Measurements from ENCODE around the gene AMBP.

Gene AMBP

DNA sequence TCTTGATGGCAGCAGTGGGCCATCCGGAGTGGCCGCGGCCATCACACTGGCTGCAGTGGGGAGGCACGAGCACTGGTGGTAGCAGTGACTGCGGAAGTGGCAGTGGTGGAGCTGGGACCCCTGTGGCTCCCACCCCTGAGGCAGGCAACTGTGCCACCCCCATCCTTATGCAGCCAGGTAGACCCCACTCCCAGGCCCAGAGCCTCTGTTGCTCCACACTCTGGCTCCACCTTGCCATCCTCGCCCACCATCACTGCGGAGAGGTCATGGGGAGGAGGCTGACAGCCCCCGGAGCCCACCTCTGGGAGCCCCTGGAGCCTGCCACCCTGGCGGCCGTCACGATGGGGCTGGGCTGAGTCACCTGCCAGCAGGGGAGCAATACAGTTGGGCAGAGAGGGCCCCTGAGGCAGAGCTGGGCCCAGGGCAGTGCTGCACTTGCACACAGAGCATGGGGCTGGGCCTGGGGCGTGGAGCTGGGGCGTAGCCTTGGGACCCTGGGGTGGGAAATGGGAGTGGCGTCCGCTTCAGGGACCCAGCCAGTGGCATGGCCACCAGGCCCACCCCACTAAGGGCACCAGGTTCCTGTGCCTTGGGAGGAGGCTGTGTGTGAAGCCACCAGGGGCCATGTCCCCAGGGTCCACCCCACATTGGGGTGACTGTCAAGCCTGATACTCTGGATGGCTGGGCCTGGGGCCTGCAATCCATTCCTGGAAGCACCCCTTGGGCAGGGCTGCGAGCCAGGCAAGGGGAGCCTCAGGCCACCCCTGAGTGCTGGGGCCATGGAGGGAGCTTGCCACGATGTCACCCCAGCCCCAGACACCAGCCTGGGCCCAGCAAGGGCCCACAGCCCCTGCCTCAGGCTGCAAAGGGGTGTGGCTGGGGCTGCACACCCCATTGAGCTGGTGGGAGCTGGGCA is 7.7 kb downstream of the AMBP start:
- Histone ChIP-seq H3K27ac (ENCODE audit: low read length) (no peak overlapping the region), H3K4me1 (ENCODE audit: control insufficient read depth, insufficient read depth, low read length) (peaks cover 3% of the 10 kb centered on the region), H3K9me3 (ENCODE audit: control insufficient read depth in 2 of 2, low read length in 2 of 2) (no peaks in the 10 kb centered on the region), H3K36me3 (ENCODE audit: control insufficient read depth in 2 of 2, insufficient read depth in 2 of 2, low read length in 2 of 2) (no peaks in the 10 kb centered on the region), H3K4me3 (ENCODE audit: low read length in 2 of 2) (no peak overlapping the region), H3K9ac (ENCODE audit: low read length in 2 of 2) (no peak overlapping the region), H3K27me3 (ENCODE audit: control insufficient read depth in 1 of 2, insufficient read depth in 2 of 2, low read length in 2 of 2) (no peaks in the 10 kb centered on the region)

GRCh38 chr9:114069476-114070187 is 8.5 kb downstream of the AMBP start:
- Histone ChIP-seq H3K4me1 (ENCODE audit: control insufficient read depth, insufficient read depth, low read length) (peaks cover 3% of the 10 kb centered on the region), H3K9me3 (ENCODE audit: control insufficient read depth in 2 of 2, low read length in 2 of 2) (no peaks in the 10 kb centered on the region), H3K4me3 (ENCODE audit: low read length in 2 of 2) (no peak overlapping the region), H3K27me3 (ENCODE audit: control insufficient read depth in 1 of 2, insufficient read depth in 2 of 2, low read length in 2 of 2) (no peaks in the 10 kb centered on the region), H3K9ac (ENCODE audit: low read length in 2 of 2) (no peak overlapping the region), H3K27ac (ENCODE audit: low read length) (no peak overlapping the region), H3K36me3 (ENCODE audit: control insufficient read depth in 2 of 2, insufficient read depth in 2 of 2, low read length in 2 of 2) (no peaks in the 10 kb centered on the region)

DNA sequence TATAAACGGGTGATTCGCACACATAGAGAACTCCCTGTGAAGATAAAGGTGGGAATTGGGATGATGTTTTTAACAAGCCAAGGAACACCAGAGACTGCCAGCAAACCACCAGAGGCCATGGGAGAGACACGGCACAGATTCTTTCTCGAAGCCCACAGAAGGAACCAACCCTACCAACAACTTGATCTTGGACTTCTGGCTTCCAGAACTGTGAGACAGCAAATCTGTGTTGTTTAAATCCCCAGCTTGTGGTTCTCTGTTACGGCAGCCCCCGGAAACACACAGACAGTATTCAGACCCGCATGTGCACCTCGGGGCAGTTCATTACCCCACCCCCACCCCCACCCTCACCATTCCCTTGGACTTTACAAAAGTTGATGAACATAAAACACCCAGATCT is 12.8 kb downstream of the AMBP start:
- H3K36me3 ChIP-seq (ENCODE audit: control insufficient read depth in 2 of 2, insufficient read depth in 2 of 2, low read length in 2 of 2): no peaks in the 10 kb centered on the region
- H3K27me3 ChIP-seq (ENCODE audit: control insufficient read depth in 1 of 2, insufficient read depth in 2 of 2, low read length in 2 of 2): peaks cover 0 to 3% of the 10 kb centered on the region in 2 donors
- no peak overlapping the region for H3K4me3 ChIP-seq (ENCODE audit: low read length in 2 of 2)
- no peak overlapping the region for H3K9ac ChIP-seq (ENCODE audit: low read length in 2 of 2)
- no peaks in the 10 kb centered on the region for H3K4me1 ChIP-seq (ENCODE audit: control insufficient read depth, insufficient read depth, low read length)
- H3K9me3 ChIP-seq (ENCODE audit: control insufficient read depth in 2 of 2, low read length in 2 of 2): no peaks in the 10 kb centered on the region
- H3K27ac ChIP-seq (ENCODE audit: low read length): no peak overlapping the region

- Histone ChIP-seq H3K27me3 (ENCODE audit: control insufficient read depth in 1 of 2, insufficient read depth in 2 of 2, low read length in 2 of 2) (peaks cover 0 to 3% of the 10 kb centered on the region in 2 donors), H3K27ac (ENCODE audit: low read length) (no peak overlapping the region), H3K9ac (ENCODE audit: low read length in 2 of 2) (no peak overlapping the region), H3K4me1 (ENCODE audit: control insufficient read depth, insufficient read depth, low read length) (no peaks in the 10 kb centered on the region), H3K4me3 (ENCODE audit: low read length in 2 of 2) (no peak overlapping the region), H3K36me3 (ENCODE audit: control insufficient read depth in 2 of 2, insufficient read depth in 2 of 2, low read length in 2 of 2) (no peaks in the 10 kb centered on the region), H3K9me3 (ENCODE audit: control insufficient read depth in 2 of 2, low read length in 2 of 2) (no peaks in the 10 kb centered on the region)
Observed at GRCh38 chr9:114061830-114062474, 16.1 kb downstream of the AMBP start.

- H3K9me3 ChIP-seq (ENCODE audit: control insufficient read depth in 2 of 2, low read length in 2 of 2): no peaks in the 10 kb centered on the region
- no peak overlapping the region for H3K9ac ChIP-seq (ENCODE audit: low read length in 2 of 2)
- H3K27ac ChIP-seq (ENCODE audit: low read length): no peak overlapping the region
- no peaks in the 10 kb centered on the region for H3K4me1 ChIP-seq (ENCODE audit: control insufficient read depth, insufficient read depth, low read length)
- no peaks in the 10 kb centered on the region for H3K36me3 ChIP-seq (ENCODE audit: control insufficient read depth in 2 of 2, insufficient read depth in 2 of 2, low read length in 2 of 2)
- H3K4me3 ChIP-seq (ENCODE audit: low read length in 2 of 2): no peak overlapping the region
- peaks cover 0 to 3% of the 10 kb centered on the region in 2 donors for H3K27me3 ChIP-seq (ENCODE audit: control insufficient read depth in 1 of 2, insufficient read depth in 2 of 2, low read length in 2 of 2)
Observed at GRCh38 chr9:114061292-114061691, 16.8 kb downstream of the AMBP start.

DNA sequence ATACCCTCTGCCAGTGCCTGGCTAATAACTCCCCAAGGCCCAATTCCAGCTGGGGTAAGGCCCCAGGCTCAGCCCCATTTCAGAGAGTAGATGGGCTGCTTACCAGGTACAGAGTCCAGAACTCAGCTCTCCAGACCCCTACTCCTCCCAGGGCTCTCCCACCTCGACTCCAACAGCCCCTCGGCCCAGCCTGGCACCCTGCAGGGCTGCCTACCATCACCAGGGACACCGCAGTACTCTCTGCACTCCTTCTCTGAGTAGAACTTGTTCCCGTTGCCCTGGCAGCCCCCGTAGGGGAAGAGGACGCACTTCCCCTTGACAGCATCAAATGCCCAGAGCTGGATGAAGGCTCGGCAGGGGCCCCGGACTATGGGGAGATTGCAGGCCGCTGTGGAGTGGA is 17.4 kb downstream of the AMBP start:
- Histone ChIP-seq H3K27me3 (ENCODE audit: control insufficient read depth in 1 of 2, insufficient read depth in 2 of 2, low read length in 2 of 2) (peaks cover 0 to 3% of the 10 kb centered on the region in 2 donors), H3K27ac (ENCODE audit: low read length) (no peak overlapping the region), H3K4me1 (ENCODE audit: control insufficient read depth, insufficient read depth, low read length) (no peaks in the 10 kb centered on the region), H3K9me3 (ENCODE audit: control insufficient read depth in 2 of 2, low read length in 2 of 2) (no peaks in the 10 kb centered on the region), H3K4me3 (ENCODE audit: low read length in 2 of 2) (no peak overlapping the region), H3K9ac (ENCODE audit: low read length in 2 of 2) (no peak overlapping the region), H3K36me3 (ENCODE audit: control insufficient read depth in 2 of 2, insufficient read depth in 2 of 2, low read length in 2 of 2) (no peaks in the 10 kb centered on the region)

- Histone ChIP-seq H3K9ac (ENCODE audit: low read length in 2 of 2) (no peak overlapping the region), H3K4me3 (ENCODE audit: low read length in 2 of 2) (no peak overlapping the region), H3K9me3 (ENCODE audit: control insufficient read depth in 2 of 2, low read length in 2 of 2) (no peaks in the 10 kb centered on the region), H3K27me3 (ENCODE audit: control insufficient read depth in 1 of 2, insufficient read depth in 2 of 2, low read length in 2 of 2) (peaks cover 0 to 3% of the 10 kb centered on the region in 2 donors), H3K36me3 (ENCODE audit: control insufficient read depth in 2 of 2, insufficient read depth in 2 of 2, low read length in 2 of 2) (no peaks in the 10 kb centered on the region), H3K27ac (ENCODE audit: low read length) (no peak overlapping the region), H3K4me1 (ENCODE audit: control insufficient read depth, insufficient read depth, low read length) (no peaks in the 10 kb centered on the region)
Observed at GRCh38 chr9:114060070-114060469, 18.0 kb downstream of the AMBP start.

DNA sequence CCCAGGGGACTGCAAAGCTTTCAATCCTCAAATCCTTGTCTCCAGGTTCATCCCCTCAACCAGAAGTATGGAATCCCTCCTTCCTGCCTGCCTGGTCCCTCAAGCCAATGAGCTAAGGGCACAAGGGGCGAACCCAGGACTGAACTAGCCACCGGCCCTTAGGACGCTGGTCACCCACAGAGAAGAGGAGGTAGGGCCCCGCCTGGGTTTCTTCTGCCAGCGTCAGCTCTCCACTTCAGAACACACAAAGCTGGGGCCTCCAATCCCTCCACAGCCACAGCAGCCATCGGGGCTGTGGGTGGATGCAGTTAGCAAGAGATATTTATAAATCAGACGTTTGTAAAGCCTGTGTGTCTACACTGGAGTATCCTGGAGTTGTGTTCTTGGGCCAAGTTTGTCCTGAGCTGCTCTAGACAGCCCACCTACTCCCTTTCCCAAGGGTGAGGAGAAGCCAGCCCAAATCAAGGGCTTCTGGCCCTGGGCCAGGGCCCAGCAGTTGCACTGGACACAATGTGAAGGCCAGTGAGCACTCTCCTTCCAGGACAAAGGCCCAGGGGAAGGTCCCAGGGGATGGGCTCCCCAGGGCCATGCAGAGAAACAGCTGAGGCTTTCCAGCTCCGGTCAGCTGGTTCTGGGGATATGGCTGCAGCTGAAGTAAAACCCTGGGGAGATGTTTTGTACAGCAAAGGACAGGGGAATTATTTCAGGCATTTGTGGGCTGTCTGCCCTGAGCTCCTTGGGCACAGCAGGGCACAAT is 18.9 kb downstream of the AMBP start:
- H3K4me3 ChIP-seq (ENCODE audit: low read length in 2 of 2): no peak overlapping the region
- no peaks in the 10 kb centered on the region for H3K36me3 ChIP-seq (ENCODE audit: control insufficient read depth in 2 of 2, insufficient read depth in 2 of 2, low read length in 2 of 2)
- H3K27ac ChIP-seq (ENCODE audit: low read length): no peak overlapping the region
- no peaks in the 10 kb centered on the region for H3K9me3 ChIP-seq (ENCODE audit: control insufficient read depth in 2 of 2, low read length in 2 of 2)
- H3K27me3 ChIP-seq (ENCODE audit: control insufficient read depth in 1 of 2, insufficient read depth in 2 of 2, low read length in 2 of 2): peaks cover 0 to 3% of the 10 kb centered on the region in 2 donors
- no peak overlapping the region for H3K9ac ChIP-seq (ENCODE audit: low read length in 2 of 2)
- no peaks in the 10 kb centered on the region for H3K4me1 ChIP-seq (ENCODE audit: control insufficient read depth, insufficient read depth, low read length)

GRCh38 chr9:114058688-114059046 is 19.4 kb downstream of the AMBP start:
- Histone ChIP-seq H3K9me3 (ENCODE audit: control insufficient read depth in 2 of 2, low read length in 2 of 2) (no peaks in the 10 kb centered on the region), H3K9ac (ENCODE audit: low read length in 2 of 2) (no peak overlapping the region), H3K36me3 (ENCODE audit: control insufficient read depth in 2 of 2, insufficient read depth in 2 of 2, low read length in 2 of 2) (no peaks in the 10 kb centered on the region), H3K27ac (ENCODE audit: low read length) (no peak overlapping the region), H3K27me3 (ENCODE audit: control insufficient read depth in 1 of 2, insufficient read depth in 2 of 2, low read length in 2 of 2) (peaks cover 0 to 3% of the 10 kb centered on the region in 2 donors), H3K4me1 (ENCODE audit: control insufficient read depth, insufficient read depth, low read length) (no peaks in the 10 kb centered on the region), H3K4me3 (ENCODE audit: low read length in 2 of 2) (no peak overlapping the region)

- Histone ChIP-seq H3K27me3 (ENCODE audit: control insufficient read depth in 1 of 2, insufficient read depth in 2 of 2, low read length in 2 of 2) (peaks cover 0 to 3% of the 10 kb centered on the region in 2 donors), H3K9ac (ENCODE audit: low read length in 2 of 2) (no peak overlapping the region), H3K36me3 (ENCODE audit: control insufficient read depth in 2 of 2, insufficient read depth in 2 of 2, low read length in 2 of 2) (no peaks in the 10 kb centered on the region), H3K4me1 (ENCODE audit: control insufficient read depth, insufficient read depth, low read length) (no peaks in the 10 kb centered on the region), H3K4me3 (ENCODE audit: low read length in 2 of 2) (no peak overlapping the region), H3K9me3 (ENCODE audit: control insufficient read depth in 2 of 2, low read length in 2 of 2) (no peaks in the 10 kb centered on the region), H3K27ac (ENCODE audit: low read length) (no peak overlapping the region)
Observed at GRCh38 chr9:114057161-114057885, 20.8 kb downstream of the AMBP start.

All from stomach smooth muscle (tissue), 2 donors.